GM23338 (cell line): ENCODE results near the gene TCTA. TPM values are rescaled to one million over a fixed set of nuclear protein-coding genes. Genes with fewer than 3 reads are reported as not detected.

Experiments used
- ATAC-seq: fragments of 200-7000 bp; cut with Tn5 transposase; 3 replicates; pipeline ENCODE4 v1.9.1; 2020
- DNase-seq: peaks from one replicate; pipeline ENCODE4 v3.0.0-alpha.2; 2015; ENCODE audit warnings: low spot score
- H2AFZ ChIP-seq: fragments of 200-600 bp; sonication (generic); 2 replicates; pipeline ENCODE4 v1.8.0; 2016; ENCODE audit warnings: antibody characterized with exemption, mild to moderate bottlenecking, moderate library complexity
- H3F3A ChIP-seq: fragments of 200-600 bp; sonication (generic); replicated peaks from 2 replicates; pipeline ENCODE4 v1.8.0; 2017; ENCODE audit warnings: antibody characterized with exemption, mixed run types, low read depth
- H3K27ac ChIP-seq: fragments of 200-600 bp; sonication (generic); 2 replicates; pipeline ENCODE4 v1.6.1; 2016; ENCODE audit warnings: low read depth
- H3K27me3 ChIP-seq: fragments of 200-600 bp; sonication (generic); 2 replicates; pipeline ENCODE4 v1.8.0; 2016; ENCODE audit warnings: mild to moderate bottlenecking, mixed run types, moderate library complexity; ENCODE audit not compliant: insufficient read depth
- H3K36me3 ChIP-seq: fragments of 200-600 bp; sonication (generic); 2 replicates; pipeline ENCODE4 v1.8.0; 2016; ENCODE audit warnings: mild to moderate bottlenecking; ENCODE audit not compliant: insufficient read depth
- H3K4me1 ChIP-seq: fragments of 200-600 bp; sonication (generic); 2 replicates; pipeline ENCODE4 v1.8.0; 2016; ENCODE audit warnings: mild to moderate bottlenecking, moderate library complexity; ENCODE audit not compliant: insufficient read depth
- H3K4me2 ChIP-seq: fragments of 200-600 bp; sonication (generic); 2 replicates; pipeline ENCODE4 v1.7.1; 2017; ENCODE audit warnings: mixed run types
- H3K4me3 ChIP-seq: fragments of 200-600 bp; sonication (generic); 2 replicates; pipeline ENCODE4 v1.6.1; 2016; ENCODE audit warnings: mixed run types
- H3K79me2 ChIP-seq: fragments of 200-600 bp; sonication (generic); replicated peaks from 2 replicates; pipeline ENCODE4 v1.8.0; 2017; ENCODE audit warnings: mild to moderate bottlenecking; ENCODE audit not compliant: insufficient read depth
- H3K9me2 ChIP-seq: fragments of 200-600 bp; sonication (generic); 2 replicates; pipeline ENCODE4 v1.8.0; 2017; ENCODE audit not compliant: insufficient read depth
- H4K20me1 ChIP-seq: fragments of 200-600 bp; sonication (generic); replicated peaks from 2 replicates; pipeline ENCODE4 v1.8.0; 2017; ENCODE audit warnings: mild to moderate bottlenecking; ENCODE audit not compliant: insufficient read depth
- H3K27ac Mint-ChIP-seq: 2 replicates; pipeline ENCODE4 v1.8.0; 2020; ENCODE audit warnings: inconsistent platforms, mild to moderate bottlenecking, moderate library complexity, mixed read lengths
- H3K27me3 Mint-ChIP-seq: 3 replicates; pipeline ENCODE4 v1.8.0; 2022; ENCODE audit warnings: low read depth, mild to moderate bottlenecking, moderate library complexity, mixed read lengths, inconsistent platforms; ENCODE audit not compliant: insufficient read depth, poor library complexity
- H3K36me3 Mint-ChIP-seq: 3 replicates; pipeline ENCODE4 v1.8.0; 2021; ENCODE audit warnings: low read depth, mild to moderate bottlenecking, inconsistent platforms, moderate library complexity, mixed read lengths
- H3K4me1 Mint-ChIP-seq: 3 replicates; pipeline ENCODE4 v1.8.0; 2020; ENCODE audit warnings: mild to moderate bottlenecking, inconsistent platforms, mixed read lengths
- H3K4me3 Mint-ChIP-seq: 3 replicates; pipeline ENCODE4 v1.8.0; 2021; ENCODE audit warnings: moderate library complexity, mild to moderate bottlenecking, inconsistent platforms, mixed read lengths
- H3K9me3 Mint-ChIP-seq: 3 replicates; pipeline ENCODE4 v1.8.0; 2020; ENCODE audit warnings: moderate library complexity, mild to moderate bottlenecking, inconsistent platforms, mixed read lengths
- CREB1 ChIP-seq: fragments of 250-450 bp; sonication (Bioruptor Pico); IDR thresholded peaks from 2 replicates; pipeline ENCODE4 v1.5.0; 2020; ENCODE audit warnings: low read depth, mild to moderate bottlenecking, moderate library complexity
- CTCF ChIP-seq, 2 experiments: fragments of 200-600 bp in 1 of 2; sonication (generic) in 1 of 2; conservative IDR thresholded peaks; 2 replicates each; pipeline versions ENCODE4 v1.5.1 to v1.6.1; 2016 to 2017; ENCODE audit warnings: antibody characterized with exemption in 2 of 2, low read depth in 2 of 2, mild to moderate bottlenecking in 2 of 2, moderate library complexity in 1 of 2
- ETS1 ChIP-seq: IDR thresholded peaks from 2 replicates; pipeline ENCODE4 v1.6.1; 2016; ENCODE audit warnings: antibody characterized with exemption
- EZH2 ChIP-seq: fragments of 200-600 bp; sonication (generic); IDR thresholded peaks from one replicate; pipeline ENCODE4 v1.8.0; 2017; ENCODE audit warnings: antibody characterized with exemption, mild to moderate bottlenecking, low read depth; ENCODE audit not compliant: unreplicated experiment
- JUNB ChIP-seq: IDR thresholded peaks from one replicate; pipeline ENCODE4 v1.6.1; 2016; ENCODE audit warnings: antibody characterized with exemption; ENCODE audit not compliant: unreplicated experiment
- NANOG ChIP-seq: IDR thresholded peaks from 2 replicates; pipeline ENCODE4 v1.6.1; 2016; ENCODE audit warnings: antibody characterized with exemption, borderline replicate concordance
- POLR2AphosphoS5 ChIP-seq: IDR thresholded peaks from 2 replicates; pipeline ENCODE4 v1.6.1; 2016; ENCODE audit warnings: antibody characterized with exemption, low read depth
- REST ChIP-seq: IDR thresholded peaks from one replicate; pipeline ENCODE4 v1.6.1; 2018; ENCODE audit warnings: antibody characterized with exemption; ENCODE audit not compliant: unreplicated experiment
- STAT1 ChIP-seq: IDR thresholded peaks from one replicate; pipeline ENCODE4 v1.6.1; 2016; ENCODE audit warnings: antibody characterized with exemption; ENCODE audit not compliant: unreplicated experiment
- ZNF114 ChIP-seq: fragments of 250-450 bp; sonication (Bioruptor Pico); IDR thresholded peaks from 2 replicates; pipeline ENCODE4 v1.5.0; 2020; ENCODE audit warnings: mild to moderate bottlenecking, moderate library complexity
- ZNF331 ChIP-seq: fragments of 250-450 bp; sonication (Bioruptor Pico); IDR thresholded peaks from 2 replicates; pipeline ENCODE4 v1.5.0; 2020; ENCODE audit warnings: low read depth, mild to moderate bottlenecking, moderate library complexity
- polyA plus RNA-seq: library from polyadenylated mRNA; unstranded; fragments of >200 nt; fragmentation: Nextera tagmentation; extraction: Ambion mirVana; gene quantifications from 2 replicates; pipeline ENCODE4 v1.2.1, GENCODE V29; 2016
- total RNA-seq: library from RNA; depleted of rRNA; stranded (reverse); fragments of >200 nt; shearing (Covaris generic); gene quantifications from 2 replicates; pipeline ENCODE4 v1.2.3, GENCODE V29; 2014

Gene TCTA
- total and polyA plus RNA-seq, 2 experiments from 2014 or later = 4.0 to 5.0 TPM

DNA sequence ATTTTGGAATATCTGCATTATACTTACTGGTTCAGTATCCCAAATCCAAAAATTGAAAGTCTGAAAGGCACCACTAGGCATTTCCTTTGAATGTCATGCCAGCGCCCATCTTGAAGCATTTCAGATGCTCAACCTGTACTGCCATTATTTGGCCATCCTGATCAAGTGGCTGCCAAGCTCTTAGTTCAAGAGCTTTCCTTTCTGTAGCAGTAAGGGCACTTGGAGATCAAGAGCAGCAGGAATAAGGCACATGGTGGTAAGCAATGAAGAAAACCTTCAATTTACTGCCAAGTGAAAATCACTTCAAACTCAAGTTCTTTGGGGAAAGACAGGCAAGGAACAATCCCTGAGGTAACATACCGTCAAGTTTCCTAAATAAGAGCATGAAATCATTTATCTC, 10.5 kb upstream of the TCTA start:
- peaks cover 27% of the 10 kb centered on the region; the same call in 1 of the 3 replicates for H3K36me3 Mint-ChIP-seq
- H3K27me3 Mint-ChIP-seq = peaks cover 4% of the 10 kb centered on the region
- Histone ChIP-seq H4K20me1 (peaks cover 73% of the 10 kb centered on the region), H3K9me2 (no peaks in the 10 kb centered on the region), H3K4me2 (no peak overlapping the region), H3K79me2 (peaks cover 100% of the 10 kb centered on the region), H3K27ac (peak overlapping the region; percentile 70), H3K36me3 (no peaks in the 10 kb centered on the region; the same call in 1 of the 2 replicates), H2AFZ (no peak overlapping the region), H3K4me3 (no peak overlapping the region), H3K4me1 (peaks cover 4% of the 10 kb centered on the region), H3K27me3 (no peaks in the 10 kb centered on the region), H3F3A (peaks cover 18% of the 10 kb centered on the region; the same call in 1 of the 2 replicates)
- H3K4me3 Mint-ChIP-seq = no peak overlapping the region
- DNase-seq (no peak), ATAC-seq (no peak)
- TF ChIP-seq JUNB = no peak
- TF ChIP-seq REST = no peak
- TF ChIP-seq ETS1 = no peak
- no peak for TF ChIP-seq CREB1 (CRISPR knock-in tag)
- TF ChIP-seq ZNF331 (CRISPR knock-in tag) = no peak
- no peaks in the 10 kb centered on the region; the same call in 2 of the 3 replicates for H3K9me3 Mint-ChIP-seq
- H3K4me1 Mint-ChIP-seq = peaks cover 21% of the 10 kb centered on the region
- H3K27ac Mint-ChIP-seq = no peak overlapping the region

DNA sequence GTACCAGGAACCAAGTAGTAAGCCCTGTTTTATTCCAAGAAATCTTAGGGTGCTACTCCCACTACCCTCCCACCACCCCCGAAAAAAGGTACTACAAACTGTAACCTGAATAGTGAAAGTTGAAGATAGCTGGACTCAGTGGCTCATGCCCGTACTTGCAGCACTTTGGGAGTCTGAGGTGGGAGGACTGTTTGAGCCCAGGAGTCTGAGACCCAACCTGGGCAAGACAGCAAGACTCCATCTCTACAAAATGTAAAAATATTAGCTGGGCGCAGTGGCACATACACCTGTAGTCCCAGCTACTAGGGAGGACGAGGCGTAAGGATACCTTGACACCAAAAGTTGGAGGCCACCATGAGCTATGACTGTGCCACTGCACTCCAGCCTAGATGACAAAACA, 8.3 kb upstream of the TCTA start:
- Mint-ChIP-seq H3K9me3 (no peaks in the 10 kb centered on the region), H3K36me3 (peaks cover 27% of the 10 kb centered on the region; the same call in 1 of the 3 replicates), H3K4me3 (no peak overlapping the region), H3K27me3 (peaks cover 4% of the 10 kb centered on the region), H3K27ac (no peak overlapping the region), H3K4me1 (peaks cover 22% of the 10 kb centered on the region)
- H3F3A ChIP-seq = peaks cover 20% of the 10 kb centered on the region; the same call in 1 of the 2 replicates
- no peaks in the 10 kb centered on the region for H3K9me2 ChIP-seq
- no peak overlapping the region for H3K4me3 ChIP-seq
- no peaks in the 10 kb centered on the region for H3K27me3 ChIP-seq
- TF ChIP-seq REST (no peak), ETS1 (no peak), CTCF (conservative IDR thresholded peaks at IDR 0.05; ENCODE audit: low read depth in 2 of 2) (no peak), POLR2AphosphoS5 (no peak), ZNF114 (CRISPR knock-in tag) (no peak), EZH2 (no peak), NANOG (no peak), STAT1 (no peak)
- ATAC-seq (no peak), DNase-seq (no peak)
- no peaks in the 10 kb centered on the region; the same call in 1 of the 2 replicates for H3K36me3 ChIP-seq
- H3K4me1 ChIP-seq = peaks cover 4% of the 10 kb centered on the region
- no peak overlapping the region for H3K27ac ChIP-seq
- peaks cover 100% of the 10 kb centered on the region for H3K79me2 ChIP-seq
- H3K4me2 ChIP-seq = no peak overlapping the region
- H4K20me1 ChIP-seq = peaks cover 80% of the 10 kb centered on the region
- no peak overlapping the region for H2AFZ ChIP-seq
